Activated CD4-positive, alpha-beta T cell treated with anti-CD3 and anti-CD28 coated beads, Interleukin-2, amount 50 U/mL, for 16 hours (primary cell): Measurements from ENCODE around the gene NCOA3.
A peak's percentile ranks its signal among the peaks of the same experiment; 100 is the strongest.
"Not testable (repeated sequence)": the region's sequence is repeated elsewhere in the genome, so short reads cannot be mapped to it uniquely, and the experiment has no call there.

ENCODE experiments used
- DNase-seq: peaks from one replicate; pipeline ENCODE4 v3.0.0-alpha.2; 2020

Gene NCOA3

DNA sequence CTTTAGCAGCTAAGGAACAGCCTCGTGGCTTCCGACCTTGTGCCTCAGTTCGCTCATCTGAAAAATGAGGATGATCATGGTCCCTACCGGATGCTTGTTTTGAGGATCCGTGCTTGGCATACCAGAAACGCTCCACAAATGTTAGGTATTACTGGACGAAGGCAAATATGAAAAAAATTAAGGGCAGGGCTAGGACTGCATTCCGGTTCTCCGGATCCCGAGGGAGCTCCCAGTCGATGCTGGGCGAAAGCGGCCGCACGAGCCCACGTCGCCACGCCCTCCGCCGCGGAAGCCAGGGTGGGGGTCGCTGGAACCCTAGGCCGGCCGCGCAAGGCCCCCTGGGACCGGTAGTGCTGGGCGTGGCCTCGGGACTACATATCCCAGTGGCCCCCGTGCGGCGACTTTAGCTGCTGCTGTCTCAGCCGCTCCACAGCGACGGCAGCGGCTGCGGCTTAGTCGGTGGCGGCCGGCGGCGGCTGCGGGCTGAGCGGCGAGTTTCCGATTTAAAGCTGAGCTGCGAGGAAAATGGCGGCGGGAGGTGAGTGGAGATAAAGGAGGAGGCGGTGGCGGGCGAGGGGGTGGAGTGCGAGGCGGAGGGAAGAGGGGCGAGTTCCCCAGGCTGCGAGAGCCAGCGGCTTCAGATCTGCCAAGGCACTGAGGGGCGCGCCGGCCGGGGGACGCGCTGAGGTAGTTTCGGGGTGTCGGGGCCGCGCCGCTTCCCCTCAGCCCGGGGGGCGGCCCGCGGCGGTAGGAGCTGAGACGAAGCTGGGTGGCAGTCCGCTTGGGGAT lies at the start of gene NCOA3:
TSS of gene NCOA3 (plus strand) at position 406 of the 789 bp plus-strand sequence. CDS start 120,361 bp downstream, outside the sequence.
- DNase-seq: peak; percentile 97

DNA sequence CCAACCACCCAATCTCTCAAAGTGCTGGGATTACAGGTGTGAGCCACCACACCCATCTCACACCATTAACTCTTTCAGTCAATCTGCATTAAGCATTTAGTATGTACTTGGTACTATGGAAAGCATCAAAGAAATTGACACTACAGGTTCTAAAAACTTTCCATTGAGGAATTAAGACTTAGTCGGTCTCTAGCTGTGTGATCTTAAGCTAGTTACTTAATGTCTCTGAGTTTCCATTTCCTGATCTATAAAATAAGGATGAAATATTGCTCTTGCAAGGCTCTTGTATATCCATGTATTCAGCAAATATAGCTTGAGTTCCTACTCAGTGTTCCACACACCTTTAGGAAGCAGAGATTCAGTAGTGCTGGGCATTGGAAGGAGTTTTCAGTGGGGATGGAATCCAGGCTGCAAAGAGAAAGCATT lies 48.9 kb upstream of the NCOA3 start:
- no peak for DNase-seq

- DNase-seq: peak; percentile 92
Observed at GRCh38 chr20:47453167-47453782, 48.4 kb upstream of the NCOA3 start.

GRCh38 chr20:47454298-47455132 lies 47.2 kb upstream of the NCOA3 start:
- DNase-seq: no peak

- no peak for DNase-seq
Observed at GRCh38 chr20:47455133-47456040, 46.3 kb upstream of the NCOA3 start.

DNA sequence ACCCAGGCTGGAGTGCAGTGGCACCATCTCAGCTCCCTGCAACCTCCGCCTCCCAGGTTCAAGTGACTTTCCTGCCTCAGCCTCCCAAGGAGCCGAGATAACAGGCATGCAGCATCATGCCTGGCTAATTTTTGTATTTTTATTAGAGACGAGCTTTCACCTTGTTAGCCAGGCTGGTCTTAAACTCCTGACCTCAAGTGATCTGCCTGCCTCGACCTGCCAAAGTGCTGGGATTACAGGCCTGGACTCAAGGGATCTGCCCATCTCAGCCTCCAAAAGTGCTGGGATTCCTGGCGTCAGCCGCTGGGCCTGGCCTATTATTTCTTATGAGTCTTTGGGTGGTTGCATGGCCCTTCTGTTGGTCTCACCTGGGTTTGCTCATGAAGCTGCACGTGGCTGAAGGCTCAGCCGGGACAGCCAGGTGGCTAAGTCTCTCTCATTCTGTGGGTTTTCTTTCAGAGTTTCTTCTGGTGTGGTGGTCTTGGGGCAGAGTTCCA lies 45.6 kb upstream of the NCOA3 start:
- no peak for DNase-seq

DNA sequence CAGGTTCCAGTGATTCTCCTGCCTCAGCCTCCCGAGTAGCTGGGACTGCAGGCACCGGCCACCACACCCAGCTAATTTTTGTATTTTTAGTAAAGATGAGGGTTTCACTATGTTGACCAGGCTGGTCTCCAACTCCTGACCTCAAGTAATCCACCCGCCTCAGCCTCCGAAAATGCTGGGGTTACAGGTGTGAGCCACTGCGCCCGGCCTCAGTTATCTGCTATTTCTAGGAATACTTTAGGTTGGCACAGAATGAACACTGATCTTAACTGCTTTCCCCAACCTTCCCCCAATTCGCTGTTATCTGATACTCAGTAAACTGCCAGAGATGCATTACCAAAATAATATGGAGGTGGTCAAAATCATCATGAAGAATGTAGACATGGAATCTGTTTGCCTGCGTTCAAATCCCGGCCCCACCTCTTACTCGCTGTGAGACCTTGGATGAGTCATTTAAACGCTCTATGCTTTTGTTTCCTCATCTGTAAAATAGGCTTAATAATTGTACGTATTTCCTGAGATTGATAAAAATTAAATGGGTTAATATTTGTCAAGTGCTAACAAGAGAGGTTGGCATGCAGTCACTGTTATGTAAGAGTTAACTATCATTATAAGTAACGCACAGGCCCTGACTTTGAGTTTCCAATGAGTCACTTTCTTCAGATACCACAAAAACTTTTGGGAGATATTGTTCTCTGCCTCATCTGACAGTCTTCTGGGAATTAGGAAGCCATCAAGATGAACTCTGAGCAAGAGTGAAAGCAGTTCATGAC lies 44.5 kb upstream of the NCOA3 start:
- DNase-seq: peak; percentile 91

DNA sequence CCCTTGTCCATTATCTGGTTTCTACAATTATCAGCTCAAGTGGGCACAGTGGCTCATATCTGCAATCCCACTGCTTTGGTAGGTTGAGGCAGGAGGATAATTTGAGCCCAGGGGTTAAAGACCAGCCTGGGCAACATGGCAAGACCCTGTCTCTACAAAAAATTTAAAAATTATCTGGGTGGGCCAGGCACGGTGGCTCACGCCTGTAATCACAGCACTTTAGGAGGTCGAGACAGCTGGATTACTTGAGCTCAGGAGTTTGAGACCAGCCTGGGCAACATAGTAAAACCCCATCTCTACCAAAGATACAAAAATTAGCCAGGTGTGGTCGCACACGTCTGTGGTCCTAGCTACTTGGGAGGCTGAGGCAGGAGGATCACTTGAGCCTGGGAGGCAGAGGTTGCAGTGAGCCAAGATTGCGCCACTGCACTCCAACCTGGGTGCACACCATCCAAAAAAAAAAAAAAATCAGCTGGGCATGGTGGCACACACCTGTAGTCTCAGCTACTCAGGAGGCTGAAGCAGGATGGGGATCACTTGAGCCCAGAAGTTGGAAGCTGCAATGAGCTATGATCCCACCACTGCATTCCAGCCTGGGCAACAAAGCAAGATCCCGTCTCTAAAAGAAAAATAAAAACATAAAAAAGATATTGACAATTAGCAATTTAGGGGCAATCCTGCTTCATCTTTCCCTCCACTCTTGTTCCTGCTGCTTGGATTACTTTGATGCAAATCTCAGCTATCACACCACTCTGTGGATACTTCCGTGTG lies 43.2 kb upstream of the NCOA3 start:
- not testable (repeated sequence) for DNase-seq

GRCh38 chr20:47459344-47460073 lies 42.2 kb upstream of the NCOA3 start:
- DNase-seq: no peak

- not testable (repeated sequence) for DNase-seq
Observed at GRCh38 chr20:47460761-47461112, 41.0 kb upstream of the NCOA3 start.

DNA sequence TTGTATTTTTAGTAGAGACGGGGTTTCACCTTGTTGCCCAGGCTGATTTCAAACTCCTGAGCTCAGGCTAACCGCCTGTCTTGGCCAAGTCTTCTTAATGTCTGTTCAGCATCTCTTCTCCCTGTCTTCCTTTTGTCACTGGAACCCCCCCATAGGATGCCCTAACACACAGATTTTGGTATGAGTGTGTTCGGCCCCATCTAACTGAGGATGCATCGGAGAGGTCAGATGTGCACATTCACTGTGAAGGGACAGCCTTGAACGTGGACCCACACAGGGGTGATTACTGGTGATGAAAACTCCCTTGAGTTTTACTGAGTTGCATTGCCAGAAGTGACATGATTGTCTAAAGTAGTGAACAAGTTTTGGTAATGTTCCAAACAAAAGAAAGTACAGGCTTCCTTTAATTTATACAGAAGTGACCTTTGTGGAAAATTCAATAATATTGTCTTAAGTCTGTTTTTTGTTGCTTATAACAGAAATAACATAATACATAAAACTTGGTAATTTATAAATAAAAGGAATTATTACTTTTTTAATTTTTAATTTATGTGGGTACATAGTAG lies 40.5 kb upstream of the NCOA3 start:
- no peak for DNase-seq

- DNase-seq: not testable (repeated sequence)
Observed at GRCh38 chr20:47461906-47462305, 39.8 kb upstream of the NCOA3 start.

GRCh38 chr20:47464380-47465101 lies 37.1 kb upstream of the NCOA3 start:
- DNase-seq: no peak

DNA sequence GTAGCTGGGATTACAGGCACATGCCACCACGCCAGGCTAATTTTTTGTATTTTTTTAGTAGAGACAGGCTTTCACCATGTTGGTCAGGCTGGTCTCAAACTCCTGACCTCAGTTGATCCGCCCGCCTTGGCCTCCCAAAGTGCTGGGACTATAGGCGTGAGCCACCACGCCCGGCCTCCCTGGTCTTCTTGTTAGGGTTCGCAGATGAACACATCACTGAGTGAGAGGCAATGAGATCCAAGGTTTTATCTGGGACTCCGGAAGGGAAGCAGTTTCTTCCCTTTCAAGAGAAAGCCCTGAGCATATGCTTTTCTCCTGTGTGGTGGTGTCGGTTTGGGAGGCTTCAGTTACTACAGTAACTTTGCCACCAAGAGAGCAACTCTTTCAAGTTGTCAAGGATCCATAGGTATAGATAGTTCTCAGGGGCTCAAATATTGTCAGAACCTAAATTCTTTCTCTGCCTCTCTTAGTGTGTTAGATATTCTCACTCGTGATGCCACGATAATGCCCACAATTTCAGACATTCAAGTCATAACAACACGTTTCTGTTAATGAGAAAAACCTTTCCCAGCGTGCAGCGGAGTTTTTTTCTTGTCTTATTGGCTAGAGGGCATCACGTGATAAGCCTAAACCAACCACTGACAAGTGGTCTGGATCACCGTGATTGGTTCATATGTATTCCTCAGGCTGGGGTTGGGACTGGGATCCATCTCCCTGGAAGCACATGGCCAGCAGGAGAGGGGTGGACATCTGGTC lies 36.2 kb upstream of the NCOA3 start:
- DNase-seq: no peak

- no peak for DNase-seq
Observed at GRCh38 chr20:47466213-47466612, 35.5 kb upstream of the NCOA3 start.

DNA sequence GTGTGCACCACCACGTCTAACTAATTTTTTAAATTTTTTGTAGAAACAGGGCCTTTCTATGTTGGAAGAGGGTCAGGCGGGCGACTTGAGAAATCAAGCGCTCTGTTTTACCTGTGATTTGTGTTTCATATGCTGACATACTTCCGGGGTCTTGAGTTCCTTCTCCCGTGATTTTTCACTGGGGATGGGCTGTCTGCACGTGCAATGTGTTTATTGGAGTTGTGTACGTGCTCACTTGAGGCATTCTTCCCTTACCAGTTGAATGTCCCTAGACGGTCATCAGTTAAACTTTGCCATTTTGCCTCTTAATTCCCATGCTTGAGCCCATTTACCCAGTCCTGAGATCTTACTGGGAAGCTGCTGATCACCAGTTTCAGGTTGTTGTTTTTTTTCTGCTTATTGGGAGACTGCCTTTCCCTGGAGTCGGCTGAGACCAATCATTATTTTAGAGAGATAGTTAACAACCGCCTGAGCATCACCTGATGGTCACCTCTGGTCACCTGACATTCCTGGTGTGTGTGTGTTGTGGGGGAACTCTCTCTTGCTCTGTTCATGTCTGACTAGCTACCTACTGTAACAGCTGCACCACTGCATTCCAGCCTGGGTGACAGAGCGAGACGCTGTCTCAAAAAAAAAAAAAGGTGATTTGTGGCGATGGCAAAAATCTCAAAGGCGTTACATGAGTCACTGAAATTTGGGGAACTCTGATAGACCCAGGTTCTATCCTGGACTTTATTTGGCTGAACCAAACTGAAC lies 34.8 kb upstream of the NCOA3 start:
- no peak for DNase-seq
